Measurements from ENCODE around the gene PERCC1. TPM values are rescaled to one million over a fixed set of nuclear protein-coding genes. Genes with fewer than 3 reads are reported as not detected.
A peak's percentile ranks its signal among the peaks of the same experiment; 100 is the strongest.

Gene PERCC1
- total RNA-seq, 1 donor from 2014 or later = not detected

- Histone ChIP-seq H3K36me3 (ENCODE audit: control insufficient read depth, insufficient read depth, low read length) (no peaks in the 10 kb centered on the region), H3K27me3 (ENCODE audit: control insufficient read depth, insufficient read depth, low read length) (no peaks in the 10 kb centered on the region), H3K4me3 (ENCODE audit: low read depth, low read length) (no peak overlapping the region)
- no peak for TF ChIP-seq CTCF (IDR thresholded peaks at IDR 0.05; ENCODE audit: insufficient read depth, low read length, poor library complexity, severe bottlenecking)
- no peak for DNase-seq (ENCODE audit: low read depth)
Observed at GRCh38 chr16:1471569-1472194, 40.8 kb downstream of the PERCC1 start.

- TF ChIP-seq CTCF (IDR thresholded peaks at IDR 0.05; ENCODE audit: insufficient read depth, low read length, poor library complexity, severe bottlenecking) = no peak
- Histone ChIP-seq H3K4me3 (ENCODE audit: low read depth, low read length) (no peak overlapping the region), H3K36me3 (ENCODE audit: control insufficient read depth, insufficient read depth, low read length) (no peaks in the 10 kb centered on the region), H3K27me3 (ENCODE audit: control insufficient read depth, insufficient read depth, low read length) (no peaks in the 10 kb centered on the region)
- DNase-seq (ENCODE audit: low read depth) = no peak
Observed at GRCh38 chr16:1472974-1473373, 42.1 kb downstream of the PERCC1 start.

GRCh38 chr16:1474082-1474795 is 43.4 kb downstream of the PERCC1 start:
- Histone ChIP-seq H3K36me3 (ENCODE audit: control insufficient read depth, insufficient read depth, low read length) (no peaks in the 10 kb centered on the region), H3K4me3 (ENCODE audit: low read depth, low read length) (peak overlapping the region; percentile 84), H3K27me3 (ENCODE audit: control insufficient read depth, insufficient read depth, low read length) (no peaks in the 10 kb centered on the region)
- no peak for TF ChIP-seq CTCF (IDR thresholded peaks at IDR 0.05; ENCODE audit: insufficient read depth, low read length, poor library complexity, severe bottlenecking)
- DNase-seq (ENCODE audit: low read depth) = no peak

GRCh38 chr16:1474796-1475551 is 44.1 kb downstream of the PERCC1 start, which contains the start of gene CLCN7:
CLCN7 (minus strand) TSS chr16:1475028; CDS start chr16:1474974, 54 bp downstream.
- TF ChIP-seq CTCF (IDR thresholded peaks at IDR 0.05; ENCODE audit: insufficient read depth, low read length, poor library complexity, severe bottlenecking) = no peak
- Histone ChIP-seq H3K27me3 (ENCODE audit: control insufficient read depth, insufficient read depth, low read length) (no peaks in the 10 kb centered on the region), H3K36me3 (ENCODE audit: control insufficient read depth, insufficient read depth, low read length) (no peaks in the 10 kb centered on the region), H3K4me3 (ENCODE audit: low read depth, low read length) (peak within 1 kb of the TSS; percentile 84)
- DNase-seq (ENCODE audit: low read depth) = peak; percentile 23

- Histone ChIP-seq H3K27me3 (ENCODE audit: control insufficient read depth, insufficient read depth, low read length) (no peaks in the 10 kb centered on the region), H3K36me3 (ENCODE audit: control insufficient read depth, insufficient read depth, low read length) (no peaks in the 10 kb centered on the region), H3K4me3 (ENCODE audit: low read depth, low read length) (peak overlapping the region; percentile 84)
- DNase-seq (ENCODE audit: low read depth) = no peak
- no peak for TF ChIP-seq CTCF (IDR thresholded peaks at IDR 0.05; ENCODE audit: insufficient read depth, low read length, poor library complexity, severe bottlenecking)
Observed at GRCh38 chr16:1475552-1476114, 44.8 kb downstream of the PERCC1 start.

All from kidney epithelial cell (primary cell).